ENCODE measurements around the gene KIF1B. TPM values are rescaled to one million over a fixed set of nuclear protein-coding genes. Genes with fewer than 3 reads are reported as not detected.
"Not testable (repeated sequence)": the region's sequence is repeated elsewhere in the genome, so short reads cannot be mapped to it uniquely, and the experiment has no call there.

The KIF1B gene
- total and polyA plus RNA-seq, 2 experiments from 2014 or later, result 21.5 to 68.4 TPM

DNA sequence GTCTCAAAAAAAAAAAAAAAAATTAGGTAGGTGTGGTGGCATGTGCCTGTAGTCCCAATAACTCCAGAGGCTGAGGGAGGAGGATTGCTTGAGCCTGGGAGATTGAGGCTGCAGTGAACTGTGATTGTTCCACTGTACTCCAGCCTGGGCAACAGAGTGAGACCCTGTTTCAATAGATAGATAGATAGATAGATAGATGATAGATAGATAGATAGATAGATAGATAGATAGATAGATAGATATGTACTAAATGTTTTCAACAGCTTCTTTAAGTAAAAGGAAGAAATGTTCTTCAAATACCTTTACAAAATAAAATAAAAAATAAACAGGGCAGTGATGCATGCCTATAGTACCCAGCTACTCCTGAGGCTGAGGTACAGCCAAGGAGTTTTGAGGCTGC lies 9.8 kb downstream of the KIF1B start (continued):
- TF ChIP-seq, protein P1, sequence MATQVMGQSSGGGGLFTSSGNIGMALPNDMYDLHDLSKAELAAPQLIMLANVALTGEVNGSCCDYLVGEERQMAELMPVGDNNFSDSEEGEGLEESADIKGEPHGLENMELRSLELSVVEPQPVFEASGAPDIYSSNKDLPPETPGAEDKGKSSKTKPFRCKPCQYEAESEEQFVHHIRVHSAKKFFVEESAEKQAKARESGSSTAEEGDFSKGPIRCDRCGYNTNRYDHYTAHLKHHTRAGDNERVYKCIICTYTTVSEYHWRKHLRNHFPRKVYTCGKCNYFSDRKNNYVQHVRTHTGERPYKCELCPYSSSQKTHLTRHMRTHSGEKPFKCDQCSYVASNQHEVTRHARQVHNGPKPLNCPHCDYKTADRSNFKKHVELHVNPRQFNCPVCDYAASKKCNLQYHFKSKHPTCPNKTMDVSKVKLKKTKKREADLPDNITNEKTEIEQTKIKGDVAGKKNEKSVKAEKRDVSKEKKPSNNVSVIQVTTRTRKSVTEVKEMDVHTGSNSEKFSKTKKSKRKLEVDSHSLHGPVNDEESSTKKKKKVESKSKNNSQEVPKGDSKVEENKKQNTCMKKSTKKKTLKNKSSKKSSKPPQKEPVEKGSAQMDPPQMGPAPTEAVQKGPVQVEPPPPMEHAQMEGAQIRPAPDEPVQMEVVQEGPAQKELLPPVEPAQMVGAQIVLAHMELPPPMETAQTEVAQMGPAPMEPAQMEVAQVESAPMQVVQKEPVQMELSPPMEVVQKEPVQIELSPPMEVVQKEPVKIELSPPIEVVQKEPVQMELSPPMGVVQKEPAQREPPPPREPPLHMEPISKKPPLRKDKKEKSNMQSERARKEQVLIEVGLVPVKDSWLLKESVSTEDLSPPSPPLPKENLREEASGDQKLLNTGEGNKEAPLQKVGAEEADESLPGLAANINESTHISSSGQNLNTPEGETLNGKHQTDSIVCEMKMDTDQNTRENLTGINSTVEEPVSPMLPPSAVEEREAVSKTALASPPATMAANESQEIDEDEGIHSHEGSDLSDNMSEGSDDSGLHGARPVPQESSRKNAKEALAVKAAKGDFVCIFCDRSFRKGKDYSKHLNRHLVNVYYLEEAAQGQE (IDR thresholded peaks at IDR 0.05; ENCODE audit: unreplicated experiment), result no peak
- TF ChIP-seq NANOG (IDR thresholded peaks at IDR 0.05; ENCODE audit: borderline replicate concordance), result no peak
- no peak for TF ChIP-seq ZNF331 (CRISPR knock-in tag; IDR thresholded peaks at IDR 0.05; ENCODE audit: low read depth)
- TF ChIP-seq CREB1 (CRISPR knock-in tag; IDR thresholded peaks at IDR 0.05; ENCODE audit: low read depth), result no peak
- no peak for TF ChIP-seq POLR2AphosphoS5 (IDR thresholded peaks at IDR 0.05; ENCODE audit: low read depth)

- H3K27me3 Mint-ChIP-seq (ENCODE audit: insufficient read depth, low read depth, poor library complexity); H3K27me3 ChIP-seq (ENCODE audit: insufficient read depth); H3K4me2 ChIP-seq; ATAC-seq; DNase-seq (ENCODE audit: low spot score); H3K4me1 ChIP-seq (ENCODE audit: insufficient read depth); H3K27ac Mint-ChIP-seq; H3K4me3 Mint-ChIP-seq; H3K4me3 ChIP-seq; H2AFZ ChIP-seq; H3K9me2 ChIP-seq (ENCODE audit: insufficient read depth); H3K36me3 ChIP-seq (ENCODE audit: insufficient read depth); H3F3A ChIP-seq (replicated peaks; ENCODE audit: low read depth); H3K27ac ChIP-seq (ENCODE audit: low read depth): not testable (repeated sequence)
- peaks cover 65% of the 10 kb centered on the region for H4K20me1 ChIP-seq (replicated peaks; ENCODE audit: insufficient read depth)
- H3K4me1 Mint-ChIP-seq, result peaks cover 14% of the 10 kb centered on the region
- H3K36me3 Mint-ChIP-seq (ENCODE audit: low read depth), result peaks cover 26% of the 10 kb centered on the region
- peaks cover 24% of the 10 kb centered on the region for H3K9me3 Mint-ChIP-seq
- peaks cover 100% of the 10 kb centered on the region for H3K79me2 ChIP-seq (replicated peaks; ENCODE audit: insufficient read depth)
Observed at GRCh38 chr1:10220657-10221056, 10.3 kb downstream of the KIF1B start.

GRCh38 chr1:10225573-10225972 lies 15.2 kb downstream of the KIF1B start:
- no peak overlapping the region; the same call in 1 of the 2 replicates for H3K27ac Mint-ChIP-seq
- H3K79me2 ChIP-seq (replicated peaks; ENCODE audit: insufficient read depth), result peaks cover 100% of the 10 kb centered on the region
- H3K4me2 ChIP-seq, result no peak overlapping the region
- no peak overlapping the region for H3K4me3 ChIP-seq
- no peak overlapping the region for H2AFZ ChIP-seq
- H3K4me3 Mint-ChIP-seq, result no peak overlapping the region
- ATAC-seq, result no peak
- H3K36me3 Mint-ChIP-seq (ENCODE audit: low read depth), result peaks cover 26% of the 10 kb centered on the region
- no peaks in the 10 kb centered on the region for H3K27me3 Mint-ChIP-seq (ENCODE audit: insufficient read depth, low read depth, poor library complexity)
- no peaks in the 10 kb centered on the region for H3K9me2 ChIP-seq (ENCODE audit: insufficient read depth)
- no peak for DNase-seq (ENCODE audit: low spot score)
- no peaks in the 10 kb centered on the region for H3K27me3 ChIP-seq (ENCODE audit: insufficient read depth)
- no peaks in the 10 kb centered on the region for H3K36me3 ChIP-seq (ENCODE audit: insufficient read depth)
- no peaks in the 10 kb centered on the region for H3F3A ChIP-seq (replicated peaks; ENCODE audit: low read depth)
- H3K4me1 Mint-ChIP-seq, result no peaks in the 10 kb centered on the region
- peaks cover 60% of the 10 kb centered on the region for H4K20me1 ChIP-seq (replicated peaks; ENCODE audit: insufficient read depth)
- H3K9me3 Mint-ChIP-seq, result peaks cover 24% of the 10 kb centered on the region
- peaks cover 7% of the 10 kb centered on the region; the same call in 1 of the 2 replicates for H3K4me1 ChIP-seq (ENCODE audit: insufficient read depth)
- TF ChIP-seq ZNF114 (CRISPR knock-in tag; IDR thresholded peaks at IDR 0.05) (no peak), NANOG (IDR thresholded peaks at IDR 0.05; ENCODE audit: borderline replicate concordance) (no peak)
- no peak overlapping the region for H3K27ac ChIP-seq (ENCODE audit: low read depth)
